Choroid plexus epithelial cell (primary cell): ENCODE measurements around the gene RABGAP1L.

Experiments used
- DNase-seq: peaks from one replicate; pipeline ENCODE4 v3.0.0-alpha.2; 2010; ENCODE audit warnings: low read depth
- H3K4me3 ChIP-seq: 2 replicates; pipeline ENCODE4 v1.5.1; 2011; ENCODE audit warnings: low read depth, mild to moderate bottlenecking, control low read depth, low read length, moderate library complexity
- CTCF ChIP-seq: conservative IDR thresholded peaks from 2 replicates; pipeline ENCODE4 v1.5.1; 2011; ENCODE audit warnings: low read depth, mild to moderate bottlenecking, control low read depth, inconsistent platforms, low read length, moderate library complexity

RABGAP1L gene

GRCh38 chr1:174663358-174663757 is 504.0 kb downstream of the RABGAP1L start:
- DNase-seq: no peak
- H3K4me3 ChIP-seq: no peak overlapping the region
- no peak for TF ChIP-seq CTCF

GRCh38 chr1:174666248-174666647 is 506.9 kb downstream of the RABGAP1L start:
- no peak for DNase-seq
- no peak for TF ChIP-seq CTCF
- no peak overlapping the region for H3K4me3 ChIP-seq

- no peak for TF ChIP-seq CTCF
- H3K4me3 ChIP-seq: no peak overlapping the region
- DNase-seq: no peak
Observed at GRCh38 chr1:174671826-174672225, 512.5 kb downstream of the RABGAP1L start.

- TF ChIP-seq CTCF: no peak
- no peak for DNase-seq
- H3K4me3 ChIP-seq: no peak overlapping the region
Observed at GRCh38 chr1:174676856-174677255, 517.5 kb downstream of the RABGAP1L start.

GRCh38 chr1:174678657-174679056 is 519.3 kb downstream of the RABGAP1L start:
- DNase-seq: no peak
- TF ChIP-seq CTCF: no peak

GRCh38 chr1:174680101-174680500 is 520.8 kb downstream of the RABGAP1L start:
- TF ChIP-seq CTCF: no peak
- no peak for DNase-seq
- no peak overlapping the region for H3K4me3 ChIP-seq

More at GRCh38 chr1:174678657-174679056, 519.3 kb downstream of the RABGAP1L start:
- no peak overlapping the region for H3K4me3 ChIP-seq

GRCh38 chr1:174682419-174683008 is 523.2 kb downstream of the RABGAP1L start:
- no peak for TF ChIP-seq CTCF
- H3K4me3 ChIP-seq: no peak overlapping the region
- DNase-seq: peak; percentile 89
